ENCODE results near the gene LINC00632.

- TF ChIP-seq EP300 (IDR thresholded peaks at IDR 0.05) (no peak), CTCF (IDR thresholded peaks at IDR 0.05) (no peak), POLR2A (IDR thresholded peaks at IDR 0.05) (no peak)
Measured at GRCh38 chrX:140715787-140716186, 6.2 kb downstream of the LINC00632 start.
